Measurements from ENCODE around the gene MIPEP.

The MIPEP gene

GRCh38 chr13:23797276-23797903, 91.8 kb downstream of the MIPEP start:
- TF ChIP-seq POLR2AphosphoS5 (IDR thresholded peaks at IDR 0.05; ENCODE audit: low read depth) (no peak), CTCF (IDR thresholded peaks at IDR 0.05; ENCODE audit: insufficient read depth, low read length) (no peak), REST (IDR thresholded peaks at IDR 0.05; ENCODE audit: insufficient replicate concordance, low read depth) (no peak), GABPA (IDR thresholded peaks at IDR 0.05; ENCODE audit: low read depth) (no peak), SPI1 (IDR thresholded peaks at IDR 0.05; ENCODE audit: borderline replicate concordance, low read depth) (no peak)
- H3K27me3 ChIP-seq (ENCODE audit: insufficient read depth, poor library complexity, severe bottlenecking) = no peaks in the 10 kb centered on the region
- no peak overlapping the region for H3K4me3 ChIP-seq (replicated peaks; ENCODE audit: insufficient read depth, low read length)
- no peak for DNase-seq (ENCODE audit: low read depth in 1 of 2, low spot score in 1 of 2)
- H3K27ac ChIP-seq (replicated peaks) = no peak overlapping the region

- DNase-seq (ENCODE audit: low read depth in 1 of 2, low spot score in 1 of 2) = no peak
- Histone ChIP-seq H3K27me3 (ENCODE audit: insufficient read depth, poor library complexity, severe bottlenecking) (no peaks in the 10 kb centered on the region), H3K4me3 (replicated peaks; ENCODE audit: insufficient read depth, low read length) (no peak overlapping the region), H3K27ac (replicated peaks) (no peak overlapping the region)
- TF ChIP-seq REST (IDR thresholded peaks at IDR 0.05; ENCODE audit: insufficient replicate concordance, low read depth) (no peak), POLR2AphosphoS5 (IDR thresholded peaks at IDR 0.05; ENCODE audit: low read depth) (no peak), CTCF (IDR thresholded peaks at IDR 0.05; ENCODE audit: insufficient read depth, low read length) (no peak), SPI1 (IDR thresholded peaks at IDR 0.05; ENCODE audit: borderline replicate concordance, low read depth) (no peak), GABPA (IDR thresholded peaks at IDR 0.05; ENCODE audit: low read depth) (no peak)
These were observed 92.6 kb downstream of the MIPEP start for GRCh38 chr13:23796551-23796950.

GRCh38 chr13:23794267-23795161, 94.7 kb downstream of the MIPEP start:
- TF ChIP-seq SPI1 (IDR thresholded peaks at IDR 0.05; ENCODE audit: borderline replicate concordance, low read depth) (no peak), REST (IDR thresholded peaks at IDR 0.05; ENCODE audit: insufficient replicate concordance, low read depth) (no peak), GABPA (IDR thresholded peaks at IDR 0.05; ENCODE audit: low read depth) (no peak), CTCF (IDR thresholded peaks at IDR 0.05; ENCODE audit: insufficient read depth, low read length) (no peak), POLR2AphosphoS5 (IDR thresholded peaks at IDR 0.05; ENCODE audit: low read depth) (no peak)
- Histone ChIP-seq H3K4me3 (replicated peaks; ENCODE audit: insufficient read depth, low read length) (no peak overlapping the region), H3K27me3 (ENCODE audit: insufficient read depth, poor library complexity, severe bottlenecking) (no peaks in the 10 kb centered on the region), H3K27ac (replicated peaks) (no peak overlapping the region)
- DNase-seq (ENCODE audit: low read depth in 1 of 2, low spot score in 1 of 2) = no peak

Data from HL-60 (cell line).